Measurements from ENCODE around the gene CHI3L1.

CHI3L1 gene

DNA sequence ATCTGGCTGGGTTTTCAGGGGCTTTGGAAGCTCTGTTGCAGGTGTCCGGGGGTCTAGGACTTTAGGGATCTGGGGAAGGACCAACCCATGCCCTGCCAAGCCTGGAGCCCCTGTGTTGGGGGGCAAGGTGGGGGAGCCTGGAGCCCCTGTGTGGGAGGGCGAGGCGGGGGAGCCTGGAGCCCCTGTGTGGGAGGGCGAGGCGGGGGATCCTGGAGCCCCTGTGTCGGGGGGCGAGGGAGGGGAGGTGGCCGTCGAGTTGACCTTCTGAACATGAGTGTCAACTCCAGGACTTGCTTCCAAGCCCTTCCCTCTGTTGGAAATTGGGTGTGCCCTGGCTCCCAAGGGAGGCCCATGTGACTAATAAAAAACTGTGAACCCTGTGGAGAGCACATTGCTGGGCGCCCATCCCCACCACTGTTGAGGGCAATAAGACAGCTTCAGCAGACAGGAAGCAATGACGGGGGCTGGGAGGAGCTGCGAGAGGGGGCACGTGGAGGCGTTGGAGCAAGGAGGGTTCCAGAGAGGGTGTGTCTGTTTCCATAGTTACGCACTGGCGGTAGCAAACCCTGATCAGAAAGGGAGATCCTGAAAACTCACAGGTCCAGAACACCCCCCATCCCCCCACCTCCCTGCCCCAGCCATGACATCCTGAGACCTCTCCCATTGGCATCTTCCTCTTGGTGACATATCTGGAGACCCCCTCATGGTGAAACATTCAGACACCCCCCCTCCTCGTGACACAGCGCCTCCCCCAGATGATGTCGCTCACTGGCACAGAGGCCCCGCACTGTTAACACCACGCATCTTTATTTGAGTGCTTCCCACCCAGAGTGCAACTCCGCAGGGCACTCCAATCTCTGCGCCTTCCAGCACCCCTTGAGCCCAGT lies 19.2 kb downstream of the CHI3L1 start:
- DNase-seq = no peak

DNA sequence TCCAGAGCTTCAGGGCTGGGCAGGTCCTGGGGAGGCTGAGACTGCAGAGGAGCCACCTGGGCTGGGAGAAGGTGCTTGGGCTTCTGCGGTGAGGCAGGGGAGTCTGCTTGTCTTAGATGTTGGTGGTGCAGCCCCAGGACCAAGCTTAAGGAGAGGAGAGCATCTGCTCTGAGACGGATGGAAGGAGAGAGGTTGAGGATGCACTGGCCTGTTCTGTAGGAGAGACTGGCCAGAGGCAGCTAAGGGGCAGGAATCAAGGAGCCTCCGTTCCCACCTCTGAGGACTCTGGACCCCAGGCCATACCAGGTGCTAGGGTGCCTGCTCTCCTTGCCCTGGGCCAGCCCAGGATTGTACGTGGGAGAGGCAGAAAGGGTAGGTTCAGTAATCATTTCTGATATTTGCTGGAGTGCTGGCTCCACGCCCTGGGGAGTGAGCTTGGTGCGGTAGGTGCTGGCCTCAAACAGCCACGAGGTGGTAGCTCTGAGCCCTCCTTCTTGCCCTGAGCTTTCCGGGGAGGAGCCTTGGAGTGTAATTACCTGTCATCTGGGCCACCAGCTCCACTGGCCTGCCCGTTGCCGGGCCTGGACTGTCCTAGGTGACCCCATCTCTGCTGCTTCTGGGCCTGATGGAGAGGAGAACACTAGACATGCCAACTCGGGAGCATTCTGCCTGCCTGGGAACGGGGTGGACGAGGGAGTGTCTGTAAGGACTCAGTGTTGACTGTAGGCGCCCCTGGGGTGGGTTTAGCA lies 20.1 kb downstream of the CHI3L1 start:
- no peak for DNase-seq

DNA sequence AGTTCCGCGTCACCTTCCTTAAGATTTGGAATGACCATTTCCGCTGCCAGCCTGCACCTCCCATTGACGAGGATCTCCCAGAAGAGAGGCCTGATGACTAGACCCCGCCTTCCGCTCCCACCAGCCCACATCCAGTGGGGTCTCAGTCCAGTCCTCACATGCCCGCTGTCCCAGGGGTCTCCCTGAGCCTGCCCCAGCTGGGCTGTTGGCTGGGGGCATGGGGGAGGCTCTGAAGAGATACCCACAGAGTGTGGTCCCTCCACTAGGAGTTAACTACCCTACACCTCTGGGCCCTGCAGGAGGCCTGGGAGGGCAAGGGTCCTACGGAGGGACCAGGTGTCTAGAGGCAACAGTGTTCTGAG lies 20.7 kb downstream of the CHI3L1 start:
- DNase-seq = no peak

DNA sequence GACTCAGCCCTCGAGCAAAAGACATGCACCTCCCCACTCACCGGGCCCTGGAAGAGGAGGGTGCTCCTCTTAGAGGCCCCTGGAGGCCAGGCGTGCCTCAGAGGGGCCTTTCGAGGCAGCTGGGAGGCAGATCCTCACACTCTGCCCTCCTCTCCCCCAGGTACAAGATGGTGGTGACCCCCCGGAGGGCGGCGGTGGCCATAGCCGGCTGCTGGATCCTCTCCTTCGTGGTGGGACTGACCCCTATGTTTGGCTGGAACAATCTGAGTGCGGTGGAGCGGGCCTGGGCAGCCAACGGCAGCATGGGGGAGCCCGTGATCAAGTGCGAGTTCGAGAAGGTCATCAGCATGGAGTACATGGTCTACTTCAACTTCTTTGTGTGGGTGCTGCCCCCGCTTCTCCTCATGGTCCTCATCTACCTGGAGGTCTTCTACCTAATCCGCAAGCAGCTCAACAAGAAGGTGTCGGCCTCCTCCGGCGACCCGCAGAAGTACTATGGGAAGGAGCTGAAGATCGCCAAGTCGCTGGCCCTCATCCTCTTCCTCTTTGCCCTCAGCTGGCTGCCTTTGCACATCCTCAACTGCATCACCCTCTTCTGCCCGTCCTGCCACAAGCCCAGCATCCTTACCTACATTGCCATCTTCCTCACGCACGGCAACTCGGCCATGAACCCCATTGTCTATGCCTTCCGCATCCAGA lies 21.3 kb downstream of the CHI3L1 start:
- DNase-seq = no peak

- DNase-seq = no peak
Observed at GRCh38 chr1:203163891-203164635, 22.4 kb downstream of the CHI3L1 start.

- DNase-seq = no peak
Observed at GRCh38 chr1:203162403-203162802, 24.1 kb downstream of the CHI3L1 start.

DNA sequence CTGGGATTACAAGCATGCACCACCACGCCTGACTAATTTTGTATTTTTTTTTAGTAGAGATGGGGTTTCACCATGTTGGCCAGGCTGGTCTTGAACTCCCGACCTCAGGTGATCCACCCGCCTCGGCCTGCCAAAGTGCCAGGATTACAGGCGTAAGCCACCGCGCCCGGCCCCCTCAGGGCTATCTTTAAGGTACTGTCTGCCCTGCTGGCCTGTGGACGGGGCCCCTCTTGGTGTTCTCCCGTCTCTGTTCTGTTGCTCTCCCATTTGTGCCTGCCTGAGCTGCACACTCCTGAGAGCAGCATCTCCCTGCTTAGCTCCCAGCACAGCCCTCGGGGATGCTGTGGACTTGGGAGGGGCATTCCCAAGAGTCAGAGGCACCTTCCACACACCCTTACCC lies 24.8 kb downstream of the CHI3L1 start:
- DNase-seq = no peak

DNA sequence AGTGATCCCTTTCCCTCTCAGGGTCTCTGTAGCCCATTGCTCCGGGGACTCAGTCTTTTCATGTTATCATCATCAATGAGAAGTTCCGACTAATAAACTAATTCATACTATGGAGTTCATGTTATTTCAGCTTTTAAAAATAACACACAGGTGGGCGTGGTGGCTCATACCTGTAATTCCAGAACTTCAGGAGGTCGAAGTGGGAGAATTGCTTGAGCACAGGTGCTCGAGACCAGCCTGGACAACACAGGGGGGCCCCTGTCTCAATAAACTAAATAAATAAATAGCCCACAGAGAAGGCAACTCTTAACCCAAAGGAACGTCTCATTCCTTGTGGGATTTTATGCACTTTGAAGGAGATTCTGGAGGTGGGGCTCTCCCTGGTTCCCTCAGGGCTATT lies 25.3 kb downstream of the CHI3L1 start:
- no peak for DNase-seq

DNA sequence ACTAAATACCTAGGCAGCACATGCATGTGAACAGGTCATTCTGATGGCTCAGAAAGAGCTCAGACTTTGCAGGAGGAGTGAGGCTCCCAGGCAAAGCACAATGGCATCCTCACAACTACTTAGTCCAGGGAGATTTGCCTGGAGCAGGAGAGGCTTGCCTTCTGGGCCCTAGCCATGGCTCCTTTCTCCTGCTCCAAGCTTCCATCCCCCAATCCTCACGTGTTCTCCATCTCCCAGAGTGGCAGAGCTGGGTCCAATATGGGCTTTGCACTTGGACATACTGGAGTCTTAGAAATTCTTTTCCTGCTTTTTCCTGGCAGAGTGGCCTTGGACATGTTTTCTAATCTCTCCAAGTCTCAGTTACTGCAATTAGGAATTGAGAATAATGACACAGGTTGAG lies 26.7 kb downstream of the CHI3L1 start:
- DNase-seq = no peak

DNA sequence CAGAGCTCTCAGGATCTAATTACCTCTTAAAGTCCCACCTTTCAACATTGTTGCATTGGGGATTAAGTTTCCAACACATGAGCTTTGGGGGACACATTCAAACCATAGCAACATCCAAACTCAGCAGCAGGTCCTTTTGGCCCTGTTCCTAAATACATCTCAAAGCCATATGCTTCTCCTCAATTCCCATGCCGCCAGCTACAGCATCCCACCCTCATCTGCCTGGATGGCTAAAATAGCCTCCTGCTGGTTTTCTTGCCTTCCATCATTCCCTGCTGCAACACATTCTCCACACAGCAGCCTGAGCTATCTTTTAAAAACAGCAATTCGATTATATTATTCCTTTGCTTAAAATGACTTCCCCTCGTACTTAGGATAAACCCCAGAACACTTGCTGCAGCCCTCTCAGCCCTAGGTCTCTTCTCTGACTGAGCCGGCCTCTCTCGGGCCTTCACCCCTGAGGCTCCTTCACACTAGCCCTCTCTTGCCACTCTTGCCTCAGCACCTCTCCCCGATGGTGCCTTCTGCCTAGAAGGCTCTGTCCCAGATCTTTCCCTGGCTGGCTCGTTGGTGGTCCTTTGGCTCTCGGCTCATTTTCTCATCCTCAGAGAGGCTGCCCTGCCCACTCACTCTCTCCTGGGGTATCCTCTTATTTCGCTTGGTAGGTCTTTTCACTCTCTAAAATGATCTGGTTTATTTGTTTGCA lies 27.4 kb downstream of the CHI3L1 start:
- no peak for DNase-seq

- no peak for DNase-seq
Observed at GRCh38 chr1:203158423-203158822, 28.1 kb downstream of the CHI3L1 start.

DNA sequence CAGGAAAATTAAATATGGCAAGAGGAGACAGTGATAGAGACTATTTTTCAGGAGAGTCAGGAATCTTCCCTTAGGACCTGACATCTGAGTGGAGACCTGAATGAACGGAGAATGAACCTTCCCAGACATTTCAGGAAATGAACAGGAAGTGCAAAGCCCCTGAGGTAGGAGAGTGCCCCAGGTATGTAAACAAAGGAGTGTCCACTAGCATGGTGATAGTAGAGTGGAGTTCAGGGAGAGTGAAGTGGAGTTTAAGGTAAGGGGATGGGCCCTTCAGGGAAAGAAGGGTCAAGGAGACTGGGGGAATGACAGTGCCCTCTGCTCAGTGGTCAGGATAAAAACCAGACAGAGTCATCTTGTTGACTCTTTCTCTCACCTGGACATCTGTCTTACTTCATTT lies 30.2 kb downstream of the CHI3L1 start:
- no peak for DNase-seq

DNA sequence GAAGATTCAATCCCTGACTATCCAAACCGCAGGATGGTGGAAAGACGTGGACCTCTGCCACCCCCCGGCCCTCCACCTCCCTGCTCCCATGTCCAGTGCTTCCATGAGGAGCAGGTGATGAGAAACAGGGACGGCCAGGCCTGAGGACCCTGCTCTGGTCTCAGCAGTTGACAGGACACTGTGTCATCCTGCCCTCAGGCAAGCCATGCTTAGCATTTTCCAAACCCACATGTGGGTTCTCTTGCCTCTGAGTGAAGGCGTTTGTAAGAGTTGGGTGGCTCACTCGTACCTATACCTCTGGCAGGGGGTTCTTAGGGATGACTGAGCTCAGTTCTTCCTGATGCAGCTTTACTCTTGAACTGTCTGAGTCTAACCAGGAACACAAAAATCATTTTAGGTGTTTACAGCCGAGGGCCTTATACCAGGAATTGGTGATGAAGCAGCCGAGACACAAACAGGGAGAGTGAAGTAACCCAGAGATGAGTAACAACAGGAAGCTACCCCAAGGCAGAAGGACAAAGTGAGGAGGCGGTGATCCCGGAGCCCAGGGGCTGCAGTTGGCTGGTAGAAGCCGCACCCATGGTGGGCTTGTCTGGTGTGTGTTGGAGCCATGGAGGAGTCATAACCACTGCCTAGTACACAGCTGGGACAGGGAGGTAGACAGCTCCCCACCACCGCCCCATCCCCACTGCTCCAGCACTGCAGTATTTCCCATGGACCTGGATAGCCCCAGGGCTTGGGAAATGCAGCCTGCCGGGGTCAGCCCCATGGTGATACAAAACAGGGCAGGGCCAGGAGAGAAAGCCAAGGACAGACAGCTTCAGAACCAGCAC lies 32.3 kb downstream of the CHI3L1 start:
- no peak for DNase-seq

- no peak for DNase-seq
Observed at GRCh38 chr1:203153051-203153988, 33.2 kb downstream of the CHI3L1 start.

- no peak for DNase-seq
Observed at GRCh38 chr1:203152158-203153034, 34.1 kb downstream of the CHI3L1 start.

GRCh38 chr1:203151362-203152157 lies 34.9 kb downstream of the CHI3L1 start:
- DNase-seq = no peak

GRCh38 chr1:203150511-203151297 lies 35.8 kb downstream of the CHI3L1 start:
- DNase-seq = no peak

All from CD4-positive, alpha-beta T cell treated with Interleukin-17A for 1 hour (primary cell).